Measurements from ENCODE around the gene KIF1B.
"Not testable (repeated sequence)": the region's sequence is repeated elsewhere in the genome, so short reads cannot be mapped to it uniquely, and the experiment has no call there.

KIF1B gene

DNA sequence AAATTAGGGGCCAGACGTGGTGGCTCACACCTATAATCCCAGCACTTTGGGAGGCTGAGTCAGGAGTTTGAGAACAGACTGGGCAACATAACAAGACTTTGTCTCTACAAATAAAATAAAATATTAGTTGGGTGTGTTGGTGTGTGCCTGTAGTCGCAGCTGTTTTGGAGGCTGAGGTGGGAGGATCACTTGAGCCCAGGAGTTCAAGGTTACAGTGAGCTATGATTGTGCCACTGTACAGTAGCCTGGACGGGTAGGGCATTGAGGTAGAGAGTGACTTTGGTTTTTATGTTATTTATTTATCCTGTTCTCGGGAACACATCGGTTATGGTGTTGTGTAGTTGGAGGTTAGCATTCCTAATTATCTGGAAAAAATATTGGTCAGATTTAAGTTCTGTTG is 19.5 kb downstream of the KIF1B start:
- FAIRE-seq (no peak), DNase-seq (ENCODE audit: insufficient read length, low spot score) (no peak)

GRCh38 chr1:10232163-10232562 is 21.8 kb downstream of the KIF1B start:
- DNase-seq (ENCODE audit: insufficient read length, low spot score) (no peak), FAIRE-seq (no peak)

GRCh38 chr1:10236405-10237156 is 26.2 kb downstream of the KIF1B start:
- DNase-seq (ENCODE audit: insufficient read length, low spot score) (no peak), FAIRE-seq (no peak)

DNA sequence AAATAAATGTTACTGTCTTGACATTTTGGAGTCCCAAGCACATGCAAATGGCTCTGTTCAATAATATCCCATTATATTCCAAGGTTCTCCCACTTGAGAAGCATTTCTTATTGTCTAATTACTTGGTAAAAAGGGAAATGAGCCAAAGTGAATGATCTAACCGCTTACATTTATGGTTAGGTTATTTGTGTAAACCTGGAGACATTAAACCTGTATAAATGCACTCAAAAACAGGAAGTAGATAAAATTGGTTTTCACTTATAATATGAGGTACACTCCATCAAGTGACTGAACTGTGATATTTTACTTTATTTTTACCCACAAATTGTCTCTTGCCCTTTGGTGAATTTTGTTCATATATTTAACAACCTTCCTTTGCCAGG is 26.8 kb downstream of the KIF1B start:
- DNase-seq (ENCODE audit: insufficient read length, low spot score), result no peak
- no peak for FAIRE-seq

DNA sequence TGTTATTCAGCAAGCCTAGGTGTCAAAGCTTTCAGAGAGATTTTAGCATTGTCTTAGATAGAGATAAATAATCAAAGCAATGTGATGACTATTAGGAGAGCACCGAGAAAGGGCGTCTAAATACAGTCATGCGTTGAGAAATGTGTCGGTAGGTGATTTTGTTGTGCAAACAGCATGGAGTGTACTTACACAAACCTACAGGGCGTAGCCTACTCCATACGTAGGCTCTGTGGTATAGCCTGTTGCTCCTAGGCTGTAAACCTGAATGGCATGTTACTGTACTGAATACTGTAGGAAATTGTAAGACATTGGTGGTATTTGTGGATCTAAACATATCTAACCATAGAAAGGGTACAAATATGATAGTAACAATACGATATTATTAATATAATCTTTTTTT is 31.8 kb downstream of the KIF1B start:
- DNase-seq (ENCODE audit: insufficient read length, low spot score) (no peak), FAIRE-seq (no peak)

GRCh38 chr1:10242811-10243210 is 32.4 kb downstream of the KIF1B start:
- FAIRE-seq (no peak), DNase-seq (ENCODE audit: insufficient read length, low spot score) (no peak)

DNA sequence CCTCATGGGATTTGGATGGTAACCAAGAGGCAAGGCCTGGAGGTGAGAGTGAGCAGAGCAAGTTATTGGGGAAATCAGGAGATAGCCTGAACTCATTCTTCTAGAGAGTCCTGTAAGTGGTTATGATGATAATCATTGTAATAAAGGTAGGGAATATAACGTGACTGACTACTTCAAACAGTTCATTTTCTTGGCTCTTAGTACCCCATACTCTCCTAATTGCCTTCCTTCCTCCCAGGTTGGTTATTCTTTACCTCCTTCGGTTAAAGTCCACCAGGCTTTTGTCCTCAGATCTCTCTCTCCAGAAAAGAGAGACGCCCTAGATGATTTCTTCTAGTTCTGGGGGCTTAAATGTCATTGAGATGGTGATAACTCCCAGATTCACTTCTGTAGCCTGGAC is 35.3 kb downstream of the KIF1B start:
- FAIRE-seq (no peak), DNase-seq (ENCODE audit: insufficient read length, low spot score) (no peak)

- no peak for DNase-seq (ENCODE audit: insufficient read length, low spot score)
- no peak for FAIRE-seq
These were observed 39.6 kb downstream of the KIF1B start for GRCh38 chr1:10249808-10250457.

DNA sequence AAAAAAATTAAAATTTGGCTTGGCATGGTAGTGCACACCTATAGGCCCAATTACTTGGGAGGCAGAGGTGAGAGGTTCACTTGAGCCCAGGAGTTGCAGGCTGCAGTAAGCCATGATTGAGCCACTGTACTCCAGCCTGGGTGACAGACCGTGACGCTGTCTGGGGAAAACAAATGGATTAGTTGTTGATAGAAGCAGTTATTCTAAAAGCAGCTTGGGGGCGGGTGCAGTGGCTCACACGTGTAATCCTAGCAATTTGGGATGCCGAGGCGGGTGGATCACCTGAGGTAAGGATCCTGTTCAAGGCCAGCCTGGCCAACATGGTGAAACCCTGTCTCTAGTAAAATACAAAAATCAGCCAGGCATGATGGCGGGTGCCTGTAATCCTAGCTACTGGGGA is 40.3 kb downstream of the KIF1B start:
- FAIRE-seq (no peak), DNase-seq (ENCODE audit: insufficient read length, low spot score) (no peak)

GRCh38 chr1:10251325-10252108 is 41.1 kb downstream of the KIF1B start:
- DNase-seq (ENCODE audit: insufficient read length, low spot score); FAIRE-seq: not testable (repeated sequence)

GRCh38 chr1:10252508-10252907 is 42.1 kb downstream of the KIF1B start:
- DNase-seq (ENCODE audit: insufficient read length, low spot score) (no peak), FAIRE-seq (no peak)

DNA sequence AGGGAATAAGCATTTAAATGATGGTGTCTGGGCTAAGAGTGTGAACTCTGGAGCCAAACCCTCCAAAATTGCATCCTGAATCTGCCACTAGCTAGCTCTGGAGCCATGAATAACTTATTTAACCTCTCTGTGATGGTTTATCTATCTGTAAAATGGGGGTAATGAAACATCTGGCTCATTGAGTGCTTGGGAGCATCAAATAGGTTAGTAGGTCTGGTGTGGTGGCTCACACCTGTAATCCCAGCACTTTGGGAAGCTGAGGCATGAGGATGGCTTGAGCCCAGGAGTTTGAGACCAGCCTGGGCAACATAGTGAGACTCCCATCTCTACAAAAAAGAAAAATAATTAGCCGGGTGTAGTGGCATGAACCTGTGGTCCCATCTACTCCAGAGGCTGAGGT is 42.8 kb downstream of the KIF1B start:
- FAIRE-seq (no peak), DNase-seq (ENCODE audit: insufficient read length, low spot score) (no peak)

DNA sequence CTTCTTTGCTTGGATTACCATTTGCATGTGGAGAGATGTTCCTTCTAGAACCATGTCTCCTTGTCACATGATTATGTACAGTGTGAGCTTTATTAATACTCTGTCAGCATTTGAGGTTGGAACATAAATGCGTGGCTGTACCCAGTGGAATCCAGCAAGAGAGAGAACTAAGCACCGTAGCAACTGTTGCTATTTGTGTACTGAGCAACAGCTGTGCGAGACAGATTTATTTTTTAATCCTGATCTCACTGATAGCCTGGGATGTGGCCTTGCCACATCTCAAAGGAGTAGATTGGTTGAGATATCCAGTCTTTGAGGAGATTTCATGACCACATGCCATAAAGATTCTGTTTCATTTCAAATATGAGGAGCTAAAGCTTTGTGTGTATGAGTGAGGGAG is 43.4 kb downstream of the KIF1B start:
- FAIRE-seq (peak; percentile 74), DNase-seq (ENCODE audit: insufficient read length, low spot score) (peak; percentile 24)

DNA sequence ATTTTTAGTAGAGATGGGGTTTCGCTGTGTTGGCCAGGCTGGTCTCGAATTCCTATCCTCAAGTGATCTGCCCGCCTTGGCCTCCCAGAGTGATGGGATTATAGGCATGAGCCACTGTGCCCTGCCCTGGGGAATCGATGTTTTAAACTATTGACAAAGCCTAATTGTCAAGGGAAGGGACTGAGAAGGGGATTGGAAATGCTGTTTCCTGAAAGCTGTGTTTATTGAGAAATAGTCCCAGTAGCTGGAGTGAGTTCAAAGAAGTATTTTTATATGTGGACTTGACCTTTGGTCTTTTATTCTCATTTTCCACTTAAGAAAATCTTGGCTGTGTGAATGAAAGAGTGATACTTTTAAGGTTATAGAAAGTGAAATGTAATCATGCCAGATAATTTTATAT is 47.5 kb downstream of the KIF1B start:
- DNase-seq (ENCODE audit: insufficient read length, low spot score) (no peak), FAIRE-seq (no peak)

DNA sequence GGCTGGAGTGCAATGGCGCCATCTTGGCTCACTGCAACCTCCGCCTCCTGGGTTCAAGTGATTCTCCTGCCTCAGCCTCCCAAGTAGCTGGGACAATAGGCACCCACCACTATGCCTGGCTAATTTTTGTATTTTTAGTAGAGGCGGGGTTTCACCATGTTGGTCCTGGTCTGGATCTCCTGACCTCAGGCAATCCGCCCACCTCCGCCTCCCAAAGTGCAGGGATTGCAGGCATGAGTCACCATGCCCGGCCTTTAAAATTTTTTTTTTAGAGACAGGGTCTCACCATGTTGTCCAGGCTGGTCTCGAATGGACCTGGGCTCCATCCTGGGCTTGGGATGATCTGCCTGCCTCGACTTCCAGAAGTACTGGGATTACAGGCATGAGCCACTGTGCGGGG is 49.2 kb downstream of the KIF1B start:
- not testable (repeated sequence) for FAIRE-seq; DNase-seq (ENCODE audit: insufficient read length, low spot score)

- FAIRE-seq (no peak), DNase-seq (ENCODE audit: insufficient read length, low spot score) (no peak)
These were observed 53.2 kb downstream of the KIF1B start for GRCh38 chr1:10263450-10264082.

- no peak for DNase-seq (ENCODE audit: insufficient read length, low spot score)
- FAIRE-seq, result no peak
These were observed 54.7 kb downstream of the KIF1B start for GRCh38 chr1:10265027-10265426.

GRCh38 chr1:10265900-10266299 is 55.5 kb downstream of the KIF1B start:
- DNase-seq (ENCODE audit: insufficient read length, low spot score), result no peak
- no peak for FAIRE-seq

DNA sequence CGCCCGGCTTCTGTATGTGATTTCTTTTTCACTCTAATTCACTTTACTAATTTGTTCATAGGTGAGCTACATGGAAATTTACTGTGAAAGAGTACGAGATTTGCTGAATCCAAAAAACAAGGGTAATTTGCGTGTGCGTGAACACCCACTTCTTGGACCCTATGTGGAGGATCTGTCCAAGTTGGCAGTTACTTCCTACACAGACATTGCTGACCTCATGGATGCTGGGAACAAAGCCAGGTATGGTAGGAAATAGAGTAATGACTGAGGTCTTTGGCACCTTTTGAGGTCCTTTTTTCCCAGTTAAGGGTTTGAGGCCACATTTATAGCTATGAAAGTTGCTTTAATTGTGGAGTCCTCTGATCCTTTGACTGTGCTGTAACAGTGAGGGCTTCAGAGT is 56.9 kb downstream of the KIF1B start:
- FAIRE-seq, result no peak
- no peak for DNase-seq (ENCODE audit: insufficient read length, low spot score)

DNA sequence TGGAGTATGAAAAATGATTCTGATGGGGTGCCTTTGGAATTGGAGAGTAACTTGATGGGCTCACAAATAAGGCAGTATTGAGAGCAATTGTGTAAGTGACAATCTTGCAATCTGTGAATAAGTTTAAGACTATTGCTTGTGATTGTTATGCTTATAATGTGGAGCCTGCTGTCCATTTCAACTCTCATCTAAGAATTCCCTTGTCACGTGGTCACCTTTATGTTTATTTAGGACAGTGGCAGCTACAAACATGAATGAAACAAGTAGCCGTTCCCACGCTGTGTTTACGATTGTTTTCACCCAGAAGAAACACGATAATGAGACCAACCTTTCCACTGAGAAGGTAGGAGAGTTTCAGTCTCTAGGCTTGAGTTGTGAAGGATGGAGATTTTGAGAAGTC is 57.6 kb downstream of the KIF1B start:
- no peak for FAIRE-seq
- no peak for DNase-seq (ENCODE audit: insufficient read length, low spot score)

- DNase-seq (ENCODE audit: insufficient read length, low spot score) (no peak), FAIRE-seq (no peak)
These were observed 60.7 kb downstream of the KIF1B start for GRCh38 chr1:10271090-10271489.
